GM12891 (cell line): ENCODE results near the gene DGKA.

ENCODE experiments used
- POLR2A ChIP-seq: IDR thresholded peaks from 2 replicates; pipeline ENCODE4 v1.6.1; 2011; ENCODE audit warnings: low read depth, low read length, control low read depth
- POU2F2 ChIP-seq: IDR thresholded peaks from 2 replicates; pipeline ENCODE4 v1.6.1; 2011; ENCODE audit warnings: low read depth, mild to moderate bottlenecking, control low read depth, low read length, moderate library complexity
- TAF1 ChIP-seq: IDR thresholded peaks from 2 replicates; pipeline ENCODE4 v1.6.1; 2011; ENCODE audit warnings: low read depth, low read length, control low read depth

GRCh38 chr12:55982319-55982936 is 51.5 kb downstream of the DGKA start:
- no peak for TF ChIP-seq TAF1
- TF ChIP-seq POU2F2, result no peak
- TF ChIP-seq POLR2A, result no peak
